RWPE2 (cell line): ENCODE measurements around the gene ST14.
"Not testable (repeated sequence)": the region's sequence is repeated elsewhere in the genome, so short reads cannot be mapped to it uniquely, and the experiment has no call there.

Experiments used
- ATAC-seq: fragments of 200-7000 bp; cut with Tn5 transposase; 3 replicates; pipeline ENCODE4 v1.9.1; 2021; ENCODE audit warnings: low read depth
- DNase-seq: peaks from one replicate; pipeline ENCODE4 v3.0.0-alpha.2; 2020; ENCODE audit warnings: low spot score
- H3K27ac ChIP-seq: fragments of 450-650 bp; 2 replicates; pipeline ENCODE4 v1.5.1; 2017; ENCODE audit warnings: mild to moderate bottlenecking; ENCODE audit not compliant: poor library complexity, severe bottlenecking
- H3K27me3 ChIP-seq: fragments of 250-450 bp; sonication (Bioruptor Pico); 2 replicates; pipeline ENCODE4 v1.5.1; 2021; ENCODE audit warnings: mild to moderate bottlenecking, moderate library complexity; ENCODE audit not compliant: insufficient read depth, poor library complexity, severe bottlenecking
- H3K36me3 ChIP-seq: fragments of 250-450 bp; sonication (Bioruptor Pico); 2 replicates; pipeline ENCODE4 v1.5.1; 2020; ENCODE audit warnings: low read depth, mild to moderate bottlenecking, moderate library complexity
- H3K4me1 ChIP-seq: fragments of 250-450 bp; sonication (Bioruptor Pico); 2 replicates; pipeline ENCODE4 v1.5.1; 2021; ENCODE audit warnings: mild to moderate bottlenecking, moderate library complexity; ENCODE audit not compliant: insufficient read depth, poor library complexity, severe bottlenecking
- H3K4me3 ChIP-seq: fragments of 250-450 bp; sonication (Bioruptor Pico); 2 replicates; pipeline ENCODE4 v1.5.1; 2021; ENCODE audit warnings: mild to moderate bottlenecking, moderate library complexity; ENCODE audit not compliant: severe bottlenecking
- H3K9me3 ChIP-seq: fragments of 250-450 bp; sonication (Bioruptor Pico); 2 replicates; pipeline ENCODE4 v1.5.1; 2021; ENCODE audit warnings: mild to moderate bottlenecking, moderate library complexity; ENCODE audit not compliant: severe bottlenecking
- CTCF ChIP-seq: fragments of 450-650 bp; IDR thresholded peaks from one replicate; pipeline ENCODE4 v1.5.1; 2017; ENCODE audit warnings: mild to moderate bottlenecking, moderate library complexity; ENCODE audit not compliant: poor library complexity, severe bottlenecking

The ST14 gene

GRCh38 chr11:130220311-130221035 lies 60.9 kb downstream of the ST14 start:
- Histone ChIP-seq H3K27me3 (no peaks in the 10 kb centered on the region), H3K27ac (no peak overlapping the region), H3K4me1 (no peaks in the 10 kb centered on the region), H3K9me3 (no peaks in the 10 kb centered on the region), H3K4me3 (no peak overlapping the region), H3K36me3 (no peaks in the 10 kb centered on the region)
- ATAC-seq (no peak), DNase-seq (peak; percentile 44)
- no peak for TF ChIP-seq CTCF

GRCh38 chr11:130223291-130223971 lies 63.8 kb downstream of the ST14 start:
- ATAC-seq: no peak
- Histone ChIP-seq H3K27ac (no peak overlapping the region), H3K9me3 (no peaks in the 10 kb centered on the region), H3K4me3 (no peak overlapping the region), H3K27me3 (no peaks in the 10 kb centered on the region), H3K4me1 (no peaks in the 10 kb centered on the region), H3K36me3 (no peaks in the 10 kb centered on the region)
- no peak for DNase-seq
- no peak for TF ChIP-seq CTCF

GRCh38 chr11:130227373-130227772 lies 67.8 kb downstream of the ST14 start:
- H3K4me3 ChIP-seq: no peak overlapping the region
- peaks cover 14% of the 10 kb centered on the region for H3K36me3 ChIP-seq
- no peaks in the 10 kb centered on the region for H3K27me3 ChIP-seq
- H3K27ac ChIP-seq: no peak overlapping the region
- H3K4me1 ChIP-seq: no peaks in the 10 kb centered on the region
- DNase-seq: no peak
- ATAC-seq: no peak
- TF ChIP-seq CTCF: no peak
- no peaks in the 10 kb centered on the region for H3K9me3 ChIP-seq

DNA sequence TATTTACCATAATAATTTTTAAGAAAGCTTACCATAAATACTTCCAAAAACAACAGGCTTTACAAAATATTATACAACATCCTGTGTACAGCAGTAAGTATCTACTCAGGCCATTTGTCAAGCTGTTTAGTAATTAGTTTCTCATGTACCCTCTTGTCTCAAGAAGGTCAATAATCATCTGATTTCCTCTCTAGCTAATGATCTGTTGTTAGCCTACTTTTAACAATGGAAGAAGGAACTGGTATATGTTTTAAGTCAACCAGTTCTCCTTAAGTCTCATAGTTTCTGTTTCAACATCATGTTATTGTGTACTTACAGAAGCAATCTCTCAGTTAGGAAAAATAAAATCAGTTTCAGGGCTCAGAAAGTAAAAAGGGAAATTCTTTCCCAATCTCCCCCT lies 73.9 kb downstream of the ST14 start:
- not testable (repeated sequence) for H3K4me3 ChIP-seq, H3K27ac ChIP-seq, ATAC-seq, H3K27me3 ChIP-seq, DNase-seq, H3K9me3 ChIP-seq, H3K4me1 ChIP-seq
- H3K36me3 ChIP-seq: peaks cover 57% of the 10 kb centered on the region

GRCh38 chr11:130233888-130234287 lies 74.3 kb downstream of the ST14 start:
- ATAC-seq, H3K4me3 ChIP-seq: not testable (repeated sequence)
- H3K36me3 ChIP-seq: peaks cover 61% of the 10 kb centered on the region

GRCh38 chr11:130234315-130234714 lies 74.7 kb downstream of the ST14 start:
- Histone ChIP-seq H3K4me1 (no peaks in the 10 kb centered on the region), H3K27ac (no peak overlapping the region), H3K36me3 (peaks cover 64% of the 10 kb centered on the region), H3K4me3 (no peak overlapping the region), H3K27me3 (no peaks in the 10 kb centered on the region), H3K9me3 (no peaks in the 10 kb centered on the region)
- ATAC-seq: no peak
- no peak for TF ChIP-seq CTCF
- no peak for DNase-seq

More at GRCh38 chr11:130233888-130234287, 74.3 kb downstream of the ST14 start:
- not testable (repeated sequence) for DNase-seq, H3K9me3 ChIP-seq, H3K4me1 ChIP-seq, H3K27me3 ChIP-seq, H3K27ac ChIP-seq
